Skeletal muscle tissue (tissue), 4 donors: ENCODE data around the gene ANKRD33. TPM values are rescaled to one million over a fixed set of nuclear protein-coding genes. Genes with fewer than 3 reads are reported as not detected.

Experiments
- H3K27ac ChIP-seq: one replicate; pipeline ENCODE4 v1.7.0; 2013; ENCODE audit warnings: mild to moderate bottlenecking, low read depth, low read length, inconsistent platforms
- H3K27me3 ChIP-seq, 3 donors: one replicate each; pipeline ENCODE4 v1.7.0; 2013; ENCODE audit warnings: low read length in 3 of 3; ENCODE audit not compliant: control insufficient read depth in 3 of 3, insufficient read depth in 3 of 3
- H3K36me3 ChIP-seq, 3 donors: one replicate each; pipeline ENCODE4 v1.7.0; 2013; ENCODE audit warnings: low read length in 3 of 3; ENCODE audit not compliant: control insufficient read depth in 3 of 3, insufficient read depth in 3 of 3
- H3K4me1 ChIP-seq, 3 donors: one replicate each; pipeline ENCODE4 v1.7.0; 2013; ENCODE audit warnings: low read length in 3 of 3, mild to moderate bottlenecking in 3 of 3; ENCODE audit not compliant: control insufficient read depth in 3 of 3, insufficient read depth in 3 of 3
- H3K4me3 ChIP-seq, 3 donors: one replicate each; pipeline ENCODE4 v1.7.0; 2013; ENCODE audit warnings: low read length in 3 of 3
- H3K9ac ChIP-seq, 3 donors: one replicate each; pipeline ENCODE4 v1.7.0; 2013; ENCODE audit warnings: low read length in 3 of 3, mild to moderate bottlenecking in 3 of 3, moderate library complexity in 2 of 3, low read depth in 1 of 3
- H3K9me3 ChIP-seq, 3 donors: one replicate each; pipeline ENCODE4 v1.7.0; 2013; ENCODE audit warnings: low read length in 3 of 3; ENCODE audit not compliant: control insufficient read depth in 3 of 3
- total RNA-seq: library from RNA; depleted of rRNA; stranded (reverse); fragments of >200 nt; gene quantifications from one replicate; pipeline ENCODE4 v1.2.3, GENCODE V29; 2014
- donor health status: Osteomylitis.

Gene ANKRD33
- total RNA-seq, 1 donor from 2014 or later: not detected

DNA sequence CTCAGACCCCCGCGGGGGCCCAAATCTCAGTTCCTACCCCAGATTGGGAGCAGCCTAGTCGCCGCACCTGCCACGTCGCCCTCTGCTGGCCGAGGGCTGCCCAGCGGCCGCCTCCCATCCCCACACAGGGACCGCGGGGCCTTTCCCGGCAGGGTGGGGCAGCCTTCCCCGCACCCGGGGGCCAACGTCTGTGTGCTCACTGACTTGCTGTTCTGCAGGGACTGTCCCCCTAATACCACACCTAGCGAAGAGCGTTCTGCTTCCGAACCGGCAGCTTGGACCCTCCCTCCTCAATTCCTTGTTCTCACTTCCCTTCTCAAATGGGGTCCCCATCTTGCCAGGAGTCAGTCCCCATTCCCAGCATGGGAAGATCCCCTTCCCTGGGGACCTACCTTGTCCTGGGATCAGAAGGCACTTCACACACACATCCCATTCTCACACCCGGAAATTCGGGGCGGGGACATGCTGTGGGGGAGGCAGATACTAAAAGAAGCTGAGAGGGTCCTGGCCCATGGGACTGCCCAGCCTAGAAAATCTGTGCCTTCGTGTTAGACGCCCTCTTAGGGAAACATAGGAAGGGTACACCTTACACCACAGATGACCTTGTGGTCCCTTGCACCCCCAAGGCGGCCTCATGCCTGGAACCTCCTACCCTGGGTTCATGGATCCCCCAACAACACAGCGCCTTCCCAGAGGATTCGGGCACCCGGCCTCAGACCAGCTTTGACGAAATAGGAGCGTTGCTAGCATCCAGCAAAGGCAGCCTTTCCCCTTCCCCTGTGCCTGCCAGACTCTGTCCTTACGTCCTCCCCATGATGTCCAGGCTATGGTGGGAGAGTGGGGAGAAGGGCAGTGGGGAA lies 35.8 kb downstream of the ANKRD33 start:
- H3K4me1 ChIP-seq: peaks cover 55 to 65% (median 64%) of the 10 kb centered on the region in 3 donors
- H3K4me3 ChIP-seq: peak overlapping the region; percentile 35 to 43 (median 43)
- no peaks in the 10 kb centered on the region for H3K27me3 ChIP-seq
- H3K27ac ChIP-seq: peak overlapping the region; percentile 77
- no peaks in the 10 kb centered on the region for H3K9me3 ChIP-seq
- peaks cover 0 to 3% (median 2%) of the 10 kb centered on the region in 3 donors for H3K36me3 ChIP-seq
- H3K9ac ChIP-seq: peak overlapping the region in 2 of 3 donors; percentile 62 to 64

GRCh38 chr12:51924551-51925319 lies 36.8 kb downstream of the ANKRD33 start:
- Histone ChIP-seq H3K36me3 (peaks cover 0 to 3% (median 0%) of the 10 kb centered on the region in 3 donors), H3K27me3 (no peaks in the 10 kb centered on the region), H3K9ac (no peak overlapping the region), H3K4me1 (peaks cover 51 to 58% (median 58%) of the 10 kb centered on the region in 3 donors), H3K27ac (no peak overlapping the region), H3K4me3 (no peak overlapping the region), H3K9me3 (no peaks in the 10 kb centered on the region)

DNA sequence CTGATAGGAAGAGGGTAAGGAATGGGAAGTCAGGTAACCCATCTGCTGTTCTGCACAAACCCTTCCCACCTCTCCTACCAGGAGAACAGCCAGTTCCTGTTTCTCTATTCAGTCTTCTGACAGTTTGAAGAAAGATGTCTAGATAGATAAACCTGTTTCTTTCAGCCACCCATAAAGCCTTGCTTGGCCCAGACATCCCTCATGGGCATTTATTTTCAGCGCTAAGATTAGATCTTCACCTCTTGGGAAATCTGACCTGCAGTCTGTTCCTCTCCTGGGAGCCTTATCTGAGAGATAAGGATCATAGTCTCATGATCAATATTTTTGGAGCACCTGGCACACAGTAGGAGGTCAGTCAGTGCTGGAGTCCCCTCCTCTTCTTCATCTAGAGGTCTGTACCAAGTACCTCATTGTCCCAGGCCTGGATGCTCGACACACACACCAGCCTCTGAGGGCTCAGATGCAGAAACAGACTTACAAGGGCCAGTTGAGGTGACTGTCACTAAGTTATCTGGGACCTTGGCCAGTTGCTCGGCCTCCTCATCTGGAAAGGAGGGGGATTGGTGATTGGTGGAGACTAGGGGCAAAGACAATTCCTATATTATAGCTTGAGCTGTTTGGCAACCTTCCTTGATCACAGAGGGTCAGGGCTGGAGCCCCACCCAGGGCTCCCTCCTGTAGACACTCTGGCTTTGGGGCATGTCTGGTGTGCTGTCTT lies 37.6 kb downstream of the ANKRD33 start:
- Histone ChIP-seq H3K4me1 (peaks cover 51 to 57% (median 52%) of the 10 kb centered on the region in 3 donors), H3K9me3 (no peaks in the 10 kb centered on the region), H3K27me3 (no peaks in the 10 kb centered on the region), H3K9ac (no peak overlapping the region), H3K27ac (peak overlapping the region; percentile 62), H3K36me3 (no peaks in the 10 kb centered on the region), H3K4me3 (no peak overlapping the region)

DNA sequence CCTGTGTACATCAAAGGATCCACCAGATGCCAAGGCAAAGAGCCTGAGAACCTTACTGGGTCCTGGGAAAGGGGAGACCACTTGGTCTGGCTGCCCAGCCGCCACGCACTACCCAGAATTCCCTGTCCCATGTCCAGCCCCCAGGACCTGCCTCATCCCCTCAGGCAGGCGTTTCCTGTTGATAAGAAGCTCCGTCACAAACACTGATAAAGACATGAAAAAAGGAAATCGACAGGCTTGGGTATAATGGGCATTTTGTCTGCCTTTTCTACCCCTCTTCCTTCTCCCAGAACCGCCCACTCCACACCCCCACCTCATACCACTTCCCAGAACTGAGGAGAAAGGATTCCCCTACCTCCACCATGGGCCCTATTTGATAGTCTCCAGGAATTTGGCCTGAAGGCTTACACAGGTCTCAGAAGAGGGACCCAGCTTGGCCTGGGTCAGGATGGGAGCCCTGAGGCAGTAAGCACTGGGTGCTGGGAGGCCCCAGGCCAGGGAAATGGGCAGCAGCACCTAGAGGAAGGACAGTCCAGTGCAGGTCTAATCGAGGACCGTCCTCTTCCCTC lies 38.2 kb downstream of the ANKRD33 start:
- no peaks in the 10 kb centered on the region for H3K27me3 ChIP-seq
- H3K9ac ChIP-seq: no peak overlapping the region
- no peak overlapping the region for H3K4me3 ChIP-seq
- H3K4me1 ChIP-seq: peaks cover 47 to 52% (median 48%) of the 10 kb centered on the region in 3 donors
- peak overlapping the region; percentile 62 for H3K27ac ChIP-seq
- no peaks in the 10 kb centered on the region for H3K36me3 ChIP-seq
- no peaks in the 10 kb centered on the region for H3K9me3 ChIP-seq

GRCh38 chr12:51926718-51927117 lies 38.8 kb downstream of the ANKRD33 start:
- peak overlapping the region; percentile 62 for H3K27ac ChIP-seq
- H3K27me3 ChIP-seq: no peaks in the 10 kb centered on the region
- no peak overlapping the region for H3K4me3 ChIP-seq
- peaks cover 41 to 46% (median 43%) of the 10 kb centered on the region in 3 donors for H3K4me1 ChIP-seq
- H3K36me3 ChIP-seq: no peaks in the 10 kb centered on the region
- H3K9me3 ChIP-seq: no peaks in the 10 kb centered on the region
- H3K9ac ChIP-seq: no peak overlapping the region

GRCh38 chr12:51932218-51933076 lies 44.5 kb downstream of the ANKRD33 start:
- Histone ChIP-seq H3K9ac (no peak overlapping the region), H3K27ac (no peak overlapping the region), H3K36me3 (no peaks in the 10 kb centered on the region), H3K4me1 (no peaks in the 10 kb centered on the region), H3K27me3 (no peaks in the 10 kb centered on the region), H3K4me3 (no peak overlapping the region), H3K9me3 (no peaks in the 10 kb centered on the region)

DNA sequence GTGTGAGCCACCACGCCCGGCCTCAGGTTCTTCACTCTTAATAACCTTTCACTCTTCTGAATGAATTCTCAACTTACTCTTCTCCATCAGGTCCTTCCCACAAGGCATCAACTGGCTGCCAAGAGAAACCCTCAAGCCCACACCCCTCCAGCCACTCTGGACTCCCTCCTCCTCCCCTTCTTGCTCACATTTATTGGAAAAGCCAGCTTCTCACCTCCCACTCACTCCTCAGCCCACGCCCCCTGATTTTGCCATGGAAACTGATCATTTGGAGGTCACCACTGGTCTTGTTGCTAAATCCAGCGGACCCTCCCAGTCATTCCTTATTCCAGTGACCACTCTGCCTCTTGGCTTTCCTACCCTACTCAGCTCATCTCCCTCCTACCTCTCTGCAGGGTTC lies 46.2 kb downstream of the ANKRD33 start:
- Histone ChIP-seq H3K9me3 (no peaks in the 10 kb centered on the region), H3K4me1 (no peaks in the 10 kb centered on the region), H3K27me3 (no peaks in the 10 kb centered on the region), H3K9ac (no peak overlapping the region), H3K4me3 (no peak overlapping the region), H3K36me3 (no peaks in the 10 kb centered on the region), H3K27ac (no peak overlapping the region)

GRCh38 chr12:51937926-51938325 lies 50.0 kb downstream of the ANKRD33 start:
- Histone ChIP-seq H3K36me3 (no peaks in the 10 kb centered on the region), H3K27ac (no peak overlapping the region), H3K27me3 (no peaks in the 10 kb centered on the region), H3K4me3 (no peak overlapping the region), H3K9ac (no peak overlapping the region), H3K9me3 (no peaks in the 10 kb centered on the region), H3K4me1 (peaks cover 9 to 14% (median 10%) of the 10 kb centered on the region in 3 donors)

DNA sequence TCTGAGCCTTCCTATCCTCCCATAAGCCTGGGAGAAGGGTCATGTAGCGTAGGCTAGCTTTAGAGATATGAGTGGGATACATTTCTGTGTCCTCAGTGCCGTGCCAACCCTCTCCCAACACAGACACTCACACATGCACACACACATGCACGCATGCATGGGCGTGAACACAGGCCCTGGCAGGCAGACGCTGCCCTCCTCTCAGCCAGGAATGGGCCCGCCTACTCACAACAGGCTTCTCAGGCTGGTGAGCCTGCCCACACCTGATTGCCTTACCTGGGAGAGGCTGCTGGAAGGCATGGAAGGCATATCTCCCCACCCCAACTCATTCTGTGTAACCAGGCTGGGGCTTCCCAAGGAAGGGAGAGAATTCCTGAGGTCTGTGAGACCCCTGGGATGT lies 50.8 kb downstream of the ANKRD33 start:
- Histone ChIP-seq H3K4me3 (no peak overlapping the region), H3K27ac (no peak overlapping the region), H3K27me3 (no peaks in the 10 kb centered on the region), H3K4me1 (peaks cover 9 to 14% (median 10%) of the 10 kb centered on the region in 3 donors), H3K9ac (no peak overlapping the region), H3K36me3 (no peaks in the 10 kb centered on the region), H3K9me3 (peaks cover 0 to 3% (median under 1%) of the 10 kb centered on the region in 3 donors)
